AML-193 (cell line): ENCODE data around the gene KRT79.
A peak's percentile ranks its signal among the peaks of the same experiment; 100 is the strongest.
"Not testable (repeated sequence)": the region's sequence is repeated elsewhere in the genome, so short reads cannot be mapped to it uniquely, and the experiment has no call there.

Source experiments
- DNase-seq, 2 experiments: peaks; one replicate each; lab custom pipeline; 2025; lab: John Stamatoyannopoulos, UW

Gene KRT79

GRCh38 chr12:52833922-52834726 lies at the start of gene KRT79:
KRT79 (minus strand) TSS chr12:52834311; CDS start chr12:52834260, 51 bp downstream.
- DNase-seq = no peak

GRCh38 chr12:52880499-52880898 lies 46.4 kb upstream of the KRT79 start:
- DNase-seq = not testable (repeated sequence)

GRCh38 chr12:52879394-52880351 lies 45.6 kb upstream of the KRT79 start:
- DNase-seq = peak; percentile 60 to 68

- no peak for DNase-seq
Measured at GRCh38 chr12:52878507-52879393, 44.6 kb upstream of the KRT79 start.

GRCh38 chr12:52877242-52877641 lies 43.1 kb upstream of the KRT79 start:
- DNase-seq = no peak

- DNase-seq = no peak
Measured at GRCh38 chr12:52876372-52876771, 42.3 kb upstream of the KRT79 start.

GRCh38 chr12:52874573-52875435 lies 40.7 kb upstream of the KRT79 start:
- no peak for DNase-seq

- peak; percentile 18 to 31 for DNase-seq
Measured at GRCh38 chr12:52873832-52874572, 39.9 kb upstream of the KRT79 start.

- no peak for DNase-seq
Measured at GRCh38 chr12:52873513-52873831, 39.4 kb upstream of the KRT79 start.

GRCh38 chr12:52872644-52873389 lies 38.7 kb upstream of the KRT79 start:
- DNase-seq = no peak

- no peak for DNase-seq
Measured at GRCh38 chr12:52871291-52872039, 37.4 kb upstream of the KRT79 start.

GRCh38 chr12:52870361-52871290 lies 36.5 kb upstream of the KRT79 start:
- DNase-seq = peak; percentile 23 to 44

- DNase-seq = peak in 1 of 2 experiments; percentile 3
Measured at GRCh38 chr12:52867642-52868041, 33.5 kb upstream of the KRT79 start.

GRCh38 chr12:52867152-52867551 lies 33.0 kb upstream of the KRT79 start:
- DNase-seq = no peak

GRCh38 chr12:52865090-52865944 lies 31.2 kb upstream of the KRT79 start:
- peak; percentile 33 to 34 for DNase-seq

GRCh38 chr12:52862023-52862422 lies 27.9 kb upstream of the KRT79 start:
- no peak for DNase-seq

GRCh38 chr12:52861511-52861910 lies 27.4 kb upstream of the KRT79 start:
- DNase-seq = no peak
